HEK293 (cell line): ENCODE measurements around the gene CDC42SE1.

Source experiments
- CTCF ChIA-PET: fragments of 350-600 bp; formaldehyde crosslinking; extraction: SDS; loops from one replicate; lab custom pipeline; 2021; ENCODE audit warnings: antibody characterized with exemption; lab: Yijun Ruan, JAX
- POLR2A ChIA-PET: fragments of 300-600 bp; formaldehyde crosslinking; extraction: SDS; loops from one replicate; lab custom pipeline; 2020; ENCODE audit warnings: antibody characterized with exemption, inconsistent platforms; lab: Yijun Ruan, JAX
- H3K27ac ChIP-seq: fragments of 200-500 bp; sonication (Bioruptor generic); 2 replicates; pipeline ENCODE4 v1.5.1; 2014; ENCODE audit warnings: low read depth, low read length, control low read depth, inconsistent platforms; ENCODE audit errors: extremely low read depth
- H3K36me3 ChIP-seq, 2 experiments: fragments of 200-500 bp in 1 of 2; sonication (Bioruptor generic) in 1 of 2; 1 replicate in 1 of 2; 2 replicates in 1 of 2; pipeline ENCODE4 v1.5.1; 2014 to 2017; ENCODE audit warnings: inconsistent platforms in 2 of 2, low read length in 2 of 2; ENCODE audit not compliant: control insufficient read depth in 2 of 2, insufficient read depth in 1 of 2
- H3K4me1 ChIP-seq: fragments of 200-500 bp; sonication (Bioruptor generic); 2 replicates; pipeline ENCODE4 v1.5.1; 2014; ENCODE audit warnings: mild to moderate bottlenecking, low read length, inconsistent platforms; ENCODE audit not compliant: control insufficient read depth, insufficient read depth
- H3K4me3 ChIP-seq: 2 replicates; pipeline ENCODE4 v1.5.1; 2011; ENCODE audit warnings: low read depth, mild to moderate bottlenecking, control low read depth, low read length, moderate library complexity
- H3K9me3 ChIP-seq: fragments of 200-500 bp; sonication (Bioruptor generic); 2 replicates; pipeline ENCODE4 v1.5.1; 2014; ENCODE audit warnings: low read depth, low read length, inconsistent platforms; ENCODE audit not compliant: control insufficient read depth, insufficient read depth
- ATF2 ChIP-seq: fragments of 450-650 bp; formaldehyde crosslinking; IDR thresholded peaks from 2 replicates; pipeline ENCODE4 v1.5.1; 2016; ENCODE audit warnings: missing biosample characterization, missing genetic modification characterization, low read depth
- BCL11B ChIP-seq: fragments of 450-650 bp; formaldehyde crosslinking; IDR thresholded peaks from 2 replicates; pipeline ENCODE4 v1.5.1; 2016; ENCODE audit warnings: low read depth, missing biosample characterization, missing genetic modification characterization
- ELK4 ChIP-seq: IDR thresholded peaks from 2 replicates; pipeline ENCODE4 v1.6.1; 2011; ENCODE audit warnings: mild to moderate bottlenecking, low read depth, low read length, borderline replicate concordance
- HIC1 ChIP-seq: fragments of 450-650 bp; formaldehyde crosslinking; IDR thresholded peaks from 2 replicates; pipeline ENCODE4 v1.5.1; 2016; ENCODE audit warnings: missing biosample characterization, missing genetic modification characterization
- IKZF3 ChIP-seq: fragments of 450-650 bp; IDR thresholded peaks from 2 replicates; pipeline ENCODE4 v1.5.0; 2018; ENCODE audit warnings: missing biosample characterization, mild to moderate bottlenecking, missing genetic modification characterization, moderate library complexity
- INSM2 ChIP-seq: fragments of 450-650 bp; formaldehyde crosslinking; IDR thresholded peaks from 2 replicates; pipeline ENCODE4 v1.5.1; 2016; ENCODE audit warnings: missing biosample characterization, missing genetic modification characterization
- PRDM1 ChIP-seq: fragments of 450-650 bp; formaldehyde crosslinking; IDR thresholded peaks from 2 replicates; pipeline ENCODE4; 2016; ENCODE audit warnings: missing biosample characterization, missing genetic modification characterization
- PRDM4 ChIP-seq: fragments of 450-650 bp; formaldehyde crosslinking; IDR thresholded peaks from 2 replicates; pipeline ENCODE4 v1.5.1; 2017; ENCODE audit warnings: missing biosample characterization, missing genetic modification characterization
- PRDM6 ChIP-seq: fragments of 450-650 bp; formaldehyde crosslinking; IDR thresholded peaks from 2 replicates; pipeline ENCODE4 v1.5.1; 2017; ENCODE audit warnings: missing biosample characterization, missing genetic modification characterization
- SCRT2 ChIP-seq: fragments of 450-650 bp; formaldehyde crosslinking; IDR thresholded peaks from 2 replicates; pipeline ENCODE4 v1.5.1; 2016; ENCODE audit warnings: missing biosample characterization, missing genetic modification characterization
- YY1 ChIP-seq: fragments of 450-650 bp; formaldehyde crosslinking; IDR thresholded peaks from 2 replicates; pipeline ENCODE4 v1.5.1; 2018; ENCODE audit warnings: missing biosample characterization, missing genetic modification characterization
- ZBTB17 ChIP-seq: fragments of 450-650 bp; formaldehyde crosslinking; IDR thresholded peaks from 2 replicates; pipeline ENCODE4 v1.5.1; 2016; ENCODE audit warnings: missing biosample characterization, missing genetic modification characterization
- ZBTB26 ChIP-seq: fragments of 450-650 bp; formaldehyde crosslinking; optimal IDR thresholded peaks from 2 replicates; pipeline ENCODE3; 2016; ENCODE audit warnings: missing biosample characterization, mild to moderate bottlenecking, missing genetic modification characterization
- ZIC2 ChIP-seq: fragments of 450-650 bp; formaldehyde crosslinking; IDR thresholded peaks from 2 replicates; pipeline ENCODE4 v1.5.1; 2016; ENCODE audit warnings: missing biosample characterization, missing genetic modification characterization
- ZNF155 ChIP-seq: fragments of 450-650 bp; formaldehyde crosslinking; IDR thresholded peaks from 2 replicates; pipeline ENCODE4 v1.5.1; 2016; ENCODE audit warnings: missing biosample characterization, missing genetic modification characterization
- ZNF157 ChIP-seq: fragments of 450-650 bp; formaldehyde crosslinking; IDR thresholded peaks from 2 replicates; pipeline ENCODE4 v1.5.1; 2016; ENCODE audit warnings: missing biosample characterization, missing genetic modification characterization
- ZNF174 ChIP-seq: fragments of 450-650 bp; formaldehyde crosslinking; IDR thresholded peaks from 2 replicates; pipeline ENCODE4 v1.5.0; 2017; ENCODE audit warnings: missing biosample characterization, mild to moderate bottlenecking, missing genetic modification characterization
- ZNF324 ChIP-seq: fragments of 450-650 bp; formaldehyde crosslinking; IDR thresholded peaks from 2 replicates; pipeline ENCODE4 v1.5.1; 2016; ENCODE audit warnings: missing biosample characterization, missing genetic modification characterization
- ZNF335 ChIP-seq: fragments of 450-650 bp; formaldehyde crosslinking; conservative IDR thresholded peaks from 2 replicates; pipeline ENCODE4 v1.5.1; 2016; ENCODE audit warnings: missing biosample characterization, missing genetic modification characterization
- ZNF341 ChIP-seq: fragments of 450-650 bp; formaldehyde crosslinking; IDR thresholded peaks from 2 replicates; pipeline ENCODE4; 2016; ENCODE audit warnings: low read depth, missing biosample characterization, missing genetic modification characterization
- ZNF600 ChIP-seq: fragments of 450-650 bp; formaldehyde crosslinking; IDR thresholded peaks from 2 replicates; pipeline ENCODE4 v1.5.1; 2016; ENCODE audit warnings: missing biosample characterization, missing genetic modification characterization
- ZNF623 ChIP-seq: fragments of 450-650 bp; formaldehyde crosslinking; IDR thresholded peaks from 2 replicates; pipeline ENCODE4 v1.5.1; 2016; ENCODE audit warnings: missing biosample characterization, missing genetic modification characterization
- ZNF660 ChIP-seq: fragments of 450-650 bp; IDR thresholded peaks from 2 replicates; pipeline ENCODE4 v1.5.1; 2018; ENCODE audit warnings: missing biosample characterization, mild to moderate bottlenecking, missing genetic modification characterization
- ZNF747 ChIP-seq: fragments of 450-650 bp; formaldehyde crosslinking; IDR thresholded peaks from 2 replicates; pipeline ENCODE4 v1.5.1; 2016; ENCODE audit warnings: missing biosample characterization, missing genetic modification characterization
- ZNF792 ChIP-seq: fragments of 450-650 bp; formaldehyde crosslinking; IDR thresholded peaks from 2 replicates; pipeline ENCODE4 v1.5.1; 2016; ENCODE audit warnings: missing biosample characterization, missing genetic modification characterization
- ZSCAN16 ChIP-seq: fragments of 450-650 bp; formaldehyde crosslinking; IDR thresholded peaks from 2 replicates; pipeline ENCODE4 v1.5.1; 2016; ENCODE audit warnings: missing biosample characterization, missing genetic modification characterization

Gene CDC42SE1

GRCh38 chr1:151006327-151007052 lies 52.9 kb downstream of the CDC42SE1 start, which contains the start of gene MINDY1:
Gene MINDY1 (minus strand): TSS chr1:151006902. CDS start chr1:151002617, 4,285 bp downstream.
- ChIA-PET POLR2A (interaction anchor here (1.0 to 3.0 kb wide), 11 partner anchors 11 to 428 kb away, joined by 3 to 17 read pairs (median 5); partner anchors contain the start of genes C1orf56, CDC42SE1, CERS2 and ENSA), CTCF (interaction anchor here (0.5 to 3.9 kb wide), 17 partner anchors 10 to 529 kb away, joined by 3 to 73 read pairs (median 4); partner anchors contain the start of genes ANXA9 and MLLT11)
- 0 out of 2 replicates have a peak, but pooled peaks cover 3% of the 10 kb centered on the region for H3K4me1 ChIP-seq
- H3K9me3 ChIP-seq: no peaks in the 10 kb centered on the region
- H3K4me3 ChIP-seq: peak within 1 kb of the TSS; percentile 53
- peaks cover 0 to 12% of the 10 kb centered on the region in 2 experiments; a peak in 1 of 3 replicates for H3K36me3 ChIP-seq
- peak within 1 kb of the TSS; percentile 58 for H3K27ac ChIP-seq
- no peak for TF ChIP-seq ZNF155 (tag by site-specific recombination)
- TF ChIP-seq ZNF747 (tag by site-specific recombination): no peak
- no peak for TF ChIP-seq ZNF623 (tag by site-specific recombination)
- TF ChIP-seq ATF2 (tag by site-specific recombination): no peak
- no peak for TF ChIP-seq ZNF600 (tag by site-specific recombination)
- TF ChIP-seq ZIC2 (tag by site-specific recombination): no peak
- TF ChIP-seq SCRT2 (tag by site-specific recombination): no peak
- no peak for TF ChIP-seq ZNF792
- no peak for TF ChIP-seq PRDM6 (tag by site-specific recombination)
- TF ChIP-seq ZNF335 (tag by site-specific recombination): peak; percentile 62
- TF ChIP-seq ZBTB17: peak; percentile 97
- peak; percentile 62; the same call in 1 of the 2 replicates for TF ChIP-seq HIC1
- TF ChIP-seq PRDM1 (tag by site-specific recombination): peak; percentile 90
- no peak for TF ChIP-seq INSM2 (tag by site-specific recombination)
- TF ChIP-seq ZNF174: no peak
- no peak for TF ChIP-seq ZBTB26 (tag by site-specific recombination)
- TF ChIP-seq YY1 (tag by site-specific recombination): no peak
- TF ChIP-seq BCL11B (tag by site-specific recombination): no peak
- no peak for TF ChIP-seq ZNF324
- no peak for TF ChIP-seq PRDM4 (tag by site-specific recombination)
- TF ChIP-seq ZNF157 (tag by site-specific recombination): no peak
- peak; percentile 64 for TF ChIP-seq ZNF660
- no peak for TF ChIP-seq ELK4
- TF ChIP-seq ZSCAN16 (tag by site-specific recombination): no peak
- peak; percentile 49; the same call in 1 of the 2 replicates for TF ChIP-seq ZNF341 (tag by site-specific recombination)
- TF ChIP-seq IKZF3 (tag by site-specific recombination): peak; percentile 54
